BE2C (cell line): ENCODE data around the gene FHL3. TPM values are rescaled to one million over a fixed set of nuclear protein-coding genes. Genes with fewer than 3 reads are reported as not detected.

Experiments used
- DNase-seq: peaks from one replicate; pipeline ENCODE4 v3.0.0-alpha.2; 2020
- H3K27me3 ChIP-seq: fragments of 250-450 bp; sonication (Bioruptor Pico); 2 replicates; pipeline ENCODE4 v1.5.1; 2020; ENCODE audit warnings: mild to moderate bottlenecking
- H3K36me3 ChIP-seq: fragments of 250-450 bp; sonication (Bioruptor Pico); 2 replicates; pipeline ENCODE4 v1.5.1; 2020; ENCODE audit warnings: mild to moderate bottlenecking
- H3K4me1 ChIP-seq: fragments of 250-450 bp; sonication (Bioruptor Pico); 2 replicates; pipeline ENCODE4 v1.5.1; 2020
- H3K4me3 ChIP-seq: 2 replicates; pipeline ENCODE4 v1.5.1; 2011; ENCODE audit warnings: low read depth, low read length
- H3K9me3 ChIP-seq: fragments of 250-450 bp; sonication (Bioruptor Pico); 2 replicates; pipeline ENCODE4 v1.5.1; 2020
- polyA plus RNA-seq: library from polyadenylated mRNA; unstranded; fragments of >200 nt; gene quantifications from one replicate; pipeline ENCODE4 v1.2.1, GENCODE V29; 2012; ENCODE audit warnings: low read depth, missing spikeins; ENCODE audit not compliant: insufficient read length, insufficient read depth
- TF ChIP-seq, protein P1 (sequence below): IDR thresholded peaks from 2 replicates; pipeline ENCODE4 v1.5.1; 2012; ENCODE audit warnings: mild to moderate bottlenecking, low read depth, low read length

FHL3 gene
- 40.6 TPM for polyA plus RNA-seq

DNA sequence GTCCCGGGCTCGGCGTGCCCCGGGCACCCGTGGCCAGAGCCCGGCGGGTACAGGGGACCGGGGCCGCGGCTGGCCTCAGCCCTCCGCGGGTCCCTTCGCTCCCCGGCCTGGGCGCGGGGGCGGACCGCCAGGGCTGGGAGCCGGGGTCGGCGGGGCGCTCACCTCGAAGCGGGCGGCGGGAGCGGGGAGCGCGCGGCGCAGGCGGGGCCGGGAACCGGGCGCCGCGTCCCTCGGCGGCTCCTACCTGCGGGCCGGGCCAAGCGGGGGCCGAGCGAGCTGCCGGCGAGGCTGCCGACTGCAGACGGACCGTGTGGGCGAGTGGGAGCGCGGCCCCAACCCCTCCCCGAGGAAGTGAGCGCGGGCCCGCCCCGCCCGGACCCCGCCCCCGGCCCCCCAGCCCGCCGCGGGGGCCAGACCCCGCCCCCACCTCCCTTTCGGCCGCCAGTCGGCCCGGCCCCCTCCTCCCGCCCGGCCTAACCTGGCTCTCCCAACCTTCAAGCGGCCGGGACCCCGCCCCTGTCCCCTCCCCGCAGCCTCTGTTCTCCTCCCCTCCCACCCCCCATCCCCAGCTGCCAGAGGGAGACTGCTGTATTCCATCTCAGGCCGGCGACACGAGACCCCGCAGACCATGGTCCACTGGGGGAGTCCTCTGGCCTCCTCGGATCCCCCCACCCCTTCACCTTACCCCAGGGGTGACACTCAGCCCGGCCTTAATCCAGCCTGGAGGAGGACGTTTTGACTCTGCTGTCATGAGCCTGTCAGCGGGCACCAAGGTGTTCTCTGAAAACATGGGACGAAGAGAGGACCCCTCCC, at the start of gene FHL3:
Gene FHL3, minus strand, starts transcription at position 320 of the 813 bp plus-strand sequence. CDS start 6,102 bp downstream, outside the sequence.
- Histone ChIP-seq H3K4me1 (no peaks in the 10 kb centered on the region), H3K27me3 (no peaks in the 10 kb centered on the region), H3K36me3 (no peaks in the 10 kb centered on the region), H3K4me3 (peak within 1 kb of the TSS; percentile 59), H3K9me3 (no peaks in the 10 kb centered on the region)
- peak; percentile 62 for DNase-seq
- TF ChIP-seq, protein P1, sequence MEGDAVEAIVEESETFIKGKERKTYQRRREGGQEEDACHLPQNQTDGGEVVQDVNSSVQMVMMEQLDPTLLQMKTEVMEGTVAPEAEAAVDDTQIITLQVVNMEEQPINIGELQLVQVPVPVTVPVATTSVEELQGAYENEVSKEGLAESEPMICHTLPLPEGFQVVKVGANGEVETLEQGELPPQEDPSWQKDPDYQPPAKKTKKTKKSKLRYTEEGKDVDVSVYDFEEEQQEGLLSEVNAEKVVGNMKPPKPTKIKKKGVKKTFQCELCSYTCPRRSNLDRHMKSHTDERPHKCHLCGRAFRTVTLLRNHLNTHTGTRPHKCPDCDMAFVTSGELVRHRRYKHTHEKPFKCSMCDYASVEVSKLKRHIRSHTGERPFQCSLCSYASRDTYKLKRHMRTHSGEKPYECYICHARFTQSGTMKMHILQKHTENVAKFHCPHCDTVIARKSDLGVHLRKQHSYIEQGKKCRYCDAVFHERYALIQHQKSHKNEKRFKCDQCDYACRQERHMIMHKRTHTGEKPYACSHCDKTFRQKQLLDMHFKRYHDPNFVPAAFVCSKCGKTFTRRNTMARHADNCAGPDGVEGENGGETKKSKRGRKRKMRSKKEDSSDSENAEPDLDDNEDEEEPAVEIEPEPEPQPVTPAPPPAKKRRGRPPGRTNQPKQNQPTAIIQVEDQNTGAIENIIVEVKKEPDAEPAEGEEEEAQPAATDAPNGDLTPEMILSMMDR, result no peak

DNA sequence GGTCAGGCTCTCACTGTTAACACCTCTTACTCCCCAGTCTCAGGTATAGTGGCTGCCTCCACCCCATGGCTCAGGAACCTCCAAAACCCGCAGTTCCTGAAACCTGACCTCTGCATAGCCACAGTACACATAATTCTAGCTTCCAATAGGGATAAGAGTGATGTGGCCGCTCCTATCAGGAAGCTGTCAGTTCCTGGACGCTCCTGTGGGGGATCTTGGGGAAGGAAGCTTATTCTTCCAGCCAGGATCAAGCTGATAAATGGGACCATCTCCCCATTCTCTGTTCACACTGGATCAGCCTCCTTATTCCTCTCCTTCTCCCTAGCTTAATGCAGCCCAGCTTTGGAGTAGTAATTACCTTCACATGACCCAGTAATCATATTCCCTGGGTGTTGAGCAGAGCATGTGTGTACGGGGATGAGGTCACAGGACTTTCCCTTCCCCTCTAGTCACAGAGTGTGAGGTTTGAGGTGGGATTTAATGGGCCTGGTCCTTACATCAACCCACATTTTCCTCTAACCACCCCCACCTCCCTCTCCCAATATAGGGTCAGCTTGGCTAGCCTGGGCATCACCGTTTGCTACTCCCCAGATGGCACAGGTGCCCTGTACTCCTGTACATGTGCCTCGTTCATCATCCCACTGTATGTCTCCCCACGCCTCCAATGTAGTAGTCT, 48.2 kb upstream of the FHL3 start:
- no peak overlapping the region for H3K4me3 ChIP-seq
- no peaks in the 10 kb centered on the region for H3K9me3 ChIP-seq
- 0 out of 2 replicates have a peak, but pooled peaks cover 5% of the 10 kb centered on the region for H3K4me1 ChIP-seq
- no peak for DNase-seq
- H3K36me3 ChIP-seq, result no peaks in the 10 kb centered on the region
- TF ChIP-seq, protein P1, result no peak
- no peaks in the 10 kb centered on the region for H3K27me3 ChIP-seq

- no peak for DNase-seq
- Histone ChIP-seq H3K27me3 (no peaks in the 10 kb centered on the region), H3K36me3 (no peaks in the 10 kb centered on the region), H3K4me3 (no peak overlapping the region), H3K4me1 (0 out of 2 replicates have a peak, but pooled peaks cover 5% of the 10 kb centered on the region), H3K9me3 (no peaks in the 10 kb centered on the region)
- TF ChIP-seq, protein P1, result no peak
Observed at GRCh38 chr1:38052750-38053415, 47.6 kb upstream of the FHL3 start.

- Histone ChIP-seq H3K27me3 (peaks cover 9% of the 10 kb centered on the region), H3K4me3 (no peak overlapping the region), H3K9me3 (no peaks in the 10 kb centered on the region), H3K36me3 (no peaks in the 10 kb centered on the region), H3K4me1 (0 out of 2 replicates have a peak, but pooled peaks cover 5% of the 10 kb centered on the region)
- TF ChIP-seq, protein P1, result no peak
- DNase-seq, result no peak
Observed at GRCh38 chr1:38051079-38051543, 45.8 kb upstream of the FHL3 start.

DNA sequence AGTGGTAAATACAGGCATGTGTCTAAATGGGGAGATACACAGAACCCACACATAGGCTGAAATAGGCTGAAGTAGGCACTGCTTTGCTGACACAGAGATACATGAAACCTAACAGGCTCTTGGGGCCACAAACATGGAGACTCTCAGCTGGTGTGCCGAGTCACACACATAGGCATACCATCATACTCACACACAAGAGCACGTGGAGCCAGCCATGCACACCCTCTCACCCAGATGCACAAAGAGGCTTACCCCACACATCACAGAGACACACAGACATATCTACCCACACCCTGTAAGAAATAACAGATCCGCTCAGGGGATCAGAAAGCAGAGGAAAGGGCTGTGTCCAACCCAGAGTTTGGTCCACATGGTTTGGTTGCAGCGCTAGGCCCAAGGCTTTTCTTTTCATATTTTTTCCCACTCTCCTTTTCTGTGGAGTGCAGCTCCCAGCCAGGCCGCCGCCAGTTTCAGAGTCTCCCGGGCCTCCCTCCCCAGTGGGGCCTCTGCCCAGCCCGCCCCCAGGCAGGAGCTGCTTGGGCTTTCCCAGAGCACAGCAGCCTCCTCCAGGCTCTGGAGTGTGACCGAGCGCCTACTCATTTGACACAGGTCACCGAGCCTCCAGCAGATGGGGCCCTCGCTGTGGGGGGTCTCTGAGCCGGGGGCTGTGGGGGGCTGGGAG, 45.2 kb upstream of the FHL3 start:
- TF ChIP-seq, protein P1, result no peak
- Histone ChIP-seq H3K9me3 (no peaks in the 10 kb centered on the region), H3K27me3 (peaks cover 15% of the 10 kb centered on the region), H3K36me3 (no peaks in the 10 kb centered on the region), H3K4me3 (no peak overlapping the region), H3K4me1 (0 out of 2 replicates have a peak, but pooled peaks cover 5% of the 10 kb centered on the region)
- DNase-seq, result peak; percentile 46
